PC-3 (cell line): ENCODE measurements around the gene MAGI1. TPM values are rescaled to one million over a fixed set of nuclear protein-coding genes. Genes with fewer than 3 reads are reported as not detected.

Experiments
- ATAC-seq: fragments of 200-7000 bp; cut with Tn5 transposase; 2 replicates; pipeline ENCODE4 v1.9.1; 2020; ENCODE audit warnings: mild to moderate bottlenecking, moderate library complexity
- BruUV-seq: library from RNA; stranded (reverse); fragments of 400-500 nt; replicated peaks from 2 replicates; lab custom pipeline; 2021; lab: Mats Ljungman, UMichigan
- CTCF ChIA-PET: fragments of 300-600 bp; sonication (Branson Sonifier 250); formaldehyde crosslinking; loops from one replicate; lab custom pipeline; 2022; ENCODE audit warnings: antibody characterized with exemption; lab: Charles Lee
- POLR2A ChIA-PET: fragments of 300-600 bp; sonication (Branson Sonifier 250); formaldehyde crosslinking; loops from one replicate; lab custom pipeline; 2022; ENCODE audit warnings: antibody characterized with exemption; ENCODE audit not compliant: unreplicated experiment; lab: Charles Lee
- DNase-seq: peaks from one replicate; pipeline ENCODE4 v3.0.0-alpha.2; 2015
- H2AFZ ChIP-seq: fragments of 300-600 bp; sonication (generic); 2 replicates; pipeline ENCODE4 v1.6.0; 2016; ENCODE audit warnings: antibody characterized with exemption, low read length
- H3F3A ChIP-seq: fragments of 300-600 bp; sonication (generic); one replicate; pipeline ENCODE4 v1.6.0; 2017; ENCODE audit warnings: antibody characterized with exemption, low read length, control low read depth, mild to moderate bottlenecking; ENCODE audit not compliant: unreplicated experiment
- H3K27ac ChIP-seq: fragments of 300-600 bp; sonication (generic); 2 replicates; pipeline ENCODE4 v1.5.1; 2016; ENCODE audit warnings: mild to moderate bottlenecking, low read length
- H3K27me3 ChIP-seq: fragments of 300-600 bp; sonication (generic); 2 replicates; pipeline ENCODE4 v1.6.1; 2016; ENCODE audit warnings: low read length, mixed read lengths
- H3K36me3 ChIP-seq: fragments of 300-600 bp; sonication (generic); 2 replicates; pipeline ENCODE4 v1.6.1; 2016; ENCODE audit warnings: low read depth, mixed run types, low read length, mixed read lengths
- H3K4me1 ChIP-seq: fragments of 300-600 bp; sonication (generic); 2 replicates; pipeline ENCODE4 v1.5.1; 2016; ENCODE audit warnings: low read length; ENCODE audit not compliant: insufficient read depth
- H3K4me2 ChIP-seq: fragments of 300-600 bp; sonication (generic); 2 replicates; pipeline ENCODE4 v1.6.0; 2016; ENCODE audit warnings: low read length
- H3K4me3 ChIP-seq: fragments of 300-600 bp; sonication (generic); 2 replicates; pipeline ENCODE4 v1.5.1; 2016; ENCODE audit warnings: mild to moderate bottlenecking, low read length, mixed read lengths
- H3K79me2 ChIP-seq: fragments of 300-600 bp; sonication (generic); 2 replicates; pipeline ENCODE4 v1.6.1; 2017; ENCODE audit warnings: low read length, mixed read lengths
- H3K9ac ChIP-seq: fragments of 300-600 bp; sonication (generic); 2 replicates; pipeline ENCODE4 v1.6.0; 2016; ENCODE audit warnings: mild to moderate bottlenecking, low read length
- H3K9me2 ChIP-seq: fragments of 300-600 bp; sonication (generic); replicated peaks from 2 replicates; pipeline ENCODE4 v1.6.1; 2016; ENCODE audit warnings: mixed run types, low read length, mixed read lengths
- H3K9me3 ChIP-seq: fragments of 300-600 bp; sonication (generic); 2 replicates; pipeline ENCODE4 v1.6.1; 2016; ENCODE audit warnings: low read length, mixed read lengths
- H4K20me1 ChIP-seq: fragments of 300-600 bp; sonication (generic); 2 replicates; pipeline ENCODE4 v1.6.1; 2016; ENCODE audit warnings: low read length, mixed read lengths
- EZH2 ChIP-seq: fragments of 300-600 bp; sonication (generic); IDR thresholded peaks from one replicate; pipeline ENCODE4 v1.6.1; 2017; ENCODE audit warnings: antibody characterized with exemption, mild to moderate bottlenecking, low read length; ENCODE audit not compliant: unreplicated experiment
- EZH2phosphoT487 ChIP-seq: fragments of 300-600 bp; sonication (generic); IDR thresholded peaks from 2 replicates; pipeline ENCODE4 v1.6.1; 2018; ENCODE audit warnings: mild to moderate bottlenecking, antibody characterized with exemption, low read length, borderline replicate concordance
- intact Hi-C: fragments of 100-400 bp; cut with micrococcal nuclease; formaldehyde crosslinking; loops from 2 replicates; pipeline ENCODE4 v1.9.0; 2023
- total RNA-seq: library from RNA; depleted of rRNA; stranded (reverse); fragments of >200 nt; gene quantifications from 2 replicates; pipeline ENCODE4 v1.2.3, GENCODE V29; 2014
- TF ChIP-seq, protein P1 (sequence below): fragments of 300-600 bp; sonication (generic); conservative IDR thresholded peaks from 2 replicates; pipeline ENCODE4 v1.5.1; 2017; ENCODE audit warnings: antibody characterized with exemption, low read depth, mild to moderate bottlenecking, low read length

MAGI1 gene
- total RNA-seq, 1 experiment from 2014 or later, result 8.9 TPM

DNA sequence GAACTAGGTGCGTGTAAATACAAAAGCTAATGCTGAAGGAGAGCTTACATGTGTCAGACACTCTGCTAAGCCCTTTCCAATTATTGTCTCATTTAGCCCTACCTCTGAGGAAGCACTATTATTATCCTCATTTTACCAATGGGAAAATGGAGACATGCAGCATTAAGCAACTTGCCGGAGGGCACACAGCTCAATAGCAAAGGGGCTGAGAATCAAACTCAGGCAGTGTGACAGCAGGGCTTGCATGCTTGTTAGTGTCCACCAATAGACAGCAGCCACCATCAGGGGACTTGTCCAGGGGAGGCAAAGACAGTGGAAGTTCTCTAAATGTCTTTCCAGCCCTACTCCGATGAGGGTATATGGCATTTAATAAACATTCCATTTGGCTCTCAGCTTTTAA, 548.6 kb downstream of the MAGI1 start:
- ChIA-PET CTCF (no interaction called here), POLR2A (no interaction called here)
- no peaks in the 10 kb centered on the region for H3K9me3 ChIP-seq
- TF ChIP-seq EZH2 (no peak), EZH2phosphoT487 (no peak)
- TF ChIP-seq, protein P1, sequence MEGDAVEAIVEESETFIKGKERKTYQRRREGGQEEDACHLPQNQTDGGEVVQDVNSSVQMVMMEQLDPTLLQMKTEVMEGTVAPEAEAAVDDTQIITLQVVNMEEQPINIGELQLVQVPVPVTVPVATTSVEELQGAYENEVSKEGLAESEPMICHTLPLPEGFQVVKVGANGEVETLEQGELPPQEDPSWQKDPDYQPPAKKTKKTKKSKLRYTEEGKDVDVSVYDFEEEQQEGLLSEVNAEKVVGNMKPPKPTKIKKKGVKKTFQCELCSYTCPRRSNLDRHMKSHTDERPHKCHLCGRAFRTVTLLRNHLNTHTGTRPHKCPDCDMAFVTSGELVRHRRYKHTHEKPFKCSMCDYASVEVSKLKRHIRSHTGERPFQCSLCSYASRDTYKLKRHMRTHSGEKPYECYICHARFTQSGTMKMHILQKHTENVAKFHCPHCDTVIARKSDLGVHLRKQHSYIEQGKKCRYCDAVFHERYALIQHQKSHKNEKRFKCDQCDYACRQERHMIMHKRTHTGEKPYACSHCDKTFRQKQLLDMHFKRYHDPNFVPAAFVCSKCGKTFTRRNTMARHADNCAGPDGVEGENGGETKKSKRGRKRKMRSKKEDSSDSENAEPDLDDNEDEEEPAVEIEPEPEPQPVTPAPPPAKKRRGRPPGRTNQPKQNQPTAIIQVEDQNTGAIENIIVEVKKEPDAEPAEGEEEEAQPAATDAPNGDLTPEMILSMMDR, result no peak
- H3K9ac ChIP-seq, result no peak overlapping the region
- H3K27ac ChIP-seq, result no peak overlapping the region
- no peak overlapping the region for H3K4me2 ChIP-seq
- no peaks in the 10 kb centered on the region for H3K79me2 ChIP-seq
- BruUV-seq, result no TSS peak
- peaks cover 7% of the 10 kb centered on the region for H3K4me1 ChIP-seq
- H3K9me2 ChIP-seq, result no peaks in the 10 kb centered on the region
- no peaks in the 10 kb centered on the region for H3K27me3 ChIP-seq
- ATAC-seq (no peak), DNase-seq (no peak)
- no peaks in the 10 kb centered on the region for H4K20me1 ChIP-seq
- H3K4me3 ChIP-seq, result no peak overlapping the region
- no peaks in the 10 kb centered on the region for H3K36me3 ChIP-seq
- intact Hi-C loops, result no loop called here
- H2AFZ ChIP-seq, result no peak overlapping the region
- no peaks in the 10 kb centered on the region for H3F3A ChIP-seq

DNA sequence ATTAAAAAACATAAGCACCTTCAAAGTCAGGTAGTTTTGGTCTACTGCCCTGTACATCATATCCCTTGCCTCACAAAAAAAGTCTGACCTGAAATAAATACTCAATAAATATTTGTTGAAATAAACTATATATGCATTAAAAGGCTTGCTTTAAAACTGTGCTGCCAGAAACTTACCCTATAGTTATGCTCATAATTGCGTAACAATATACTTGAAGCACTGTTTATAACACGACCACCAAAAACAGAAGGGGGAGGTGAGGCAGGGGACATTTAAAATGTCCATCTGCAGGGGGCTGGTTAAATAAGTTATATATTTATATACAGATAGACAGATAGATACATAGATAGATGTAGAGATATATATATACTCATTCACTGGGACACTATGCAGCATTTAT, 549.5 kb downstream of the MAGI1 start:
- CTCF ChIA-PET, result no interaction called here
- TF ChIP-seq EZH2, result no peak
- no peak for TF ChIP-seq EZH2phosphoT487
- TF ChIP-seq, protein P1, result no peak
- no peaks in the 10 kb centered on the region for H3K79me2 ChIP-seq
- DNase-seq (no peak), ATAC-seq (no peak)
- H2AFZ ChIP-seq, result no peak overlapping the region
- no peaks in the 10 kb centered on the region for H3K27me3 ChIP-seq
- intact Hi-C loops, result loop anchor here (10.0 kb wide), 1 partner anchor 86 kb away; no protein-coding TSS in a partner anchor
- H3K4me3 ChIP-seq, result no peak overlapping the region
- POLR2A ChIA-PET, result no interaction called here
- H3K9me3 ChIP-seq, result no peaks in the 10 kb centered on the region
- no peaks in the 10 kb centered on the region for H3K36me3 ChIP-seq
- BruUV-seq, result no TSS peak
- H4K20me1 ChIP-seq, result no peaks in the 10 kb centered on the region
- H3K9me2 ChIP-seq, result no peaks in the 10 kb centered on the region
- no peak overlapping the region for H3K4me2 ChIP-seq
- peaks cover 14% of the 10 kb centered on the region for H3K4me1 ChIP-seq
- no peaks in the 10 kb centered on the region for H3F3A ChIP-seq
- H3K9ac ChIP-seq, result no peak overlapping the region
- no peak overlapping the region for H3K27ac ChIP-seq

DNA sequence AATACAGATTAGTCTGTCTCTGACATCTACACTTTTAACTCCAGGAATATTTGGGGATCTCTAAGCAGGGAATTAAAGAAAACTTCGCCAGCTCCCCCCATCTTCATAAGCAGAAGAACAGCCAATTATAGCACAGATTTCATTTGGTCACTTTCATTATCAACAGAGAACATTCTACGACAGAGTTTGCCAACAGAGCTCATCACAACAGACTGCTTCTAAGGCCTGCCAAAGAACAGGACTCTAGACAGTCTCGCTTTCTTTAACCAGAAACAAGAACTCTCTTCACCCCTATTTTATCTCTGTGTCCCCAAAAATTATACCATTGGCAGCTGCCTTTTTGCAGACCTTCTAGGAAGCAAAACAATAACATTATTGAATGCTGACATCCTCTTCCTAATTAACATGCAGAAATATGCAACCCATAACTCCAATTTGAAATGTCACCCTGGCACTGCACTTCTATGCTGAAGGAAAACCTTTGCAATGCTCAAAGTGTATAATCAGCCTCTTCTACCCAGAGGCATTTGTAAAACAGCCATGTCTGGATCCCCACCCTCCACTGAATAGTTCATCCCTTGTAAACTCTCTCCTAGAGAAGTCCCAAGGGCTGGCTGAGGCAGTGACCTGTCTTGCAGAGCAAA, 552.8 kb downstream of the MAGI1 start:
- H3K4me2 ChIP-seq, result no peak overlapping the region
- no peaks in the 10 kb centered on the region for H3K9me3 ChIP-seq
- H3K27ac ChIP-seq, result no peak overlapping the region
- BruUV-seq, result no TSS peak
- H3F3A ChIP-seq, result no peaks in the 10 kb centered on the region
- ATAC-seq (no peak), DNase-seq (no peak)
- TF ChIP-seq EZH2phosphoT487 (no peak), EZH2 (no peak)
- TF ChIP-seq, protein P1, result no peak
- ChIA-PET CTCF (no interaction called here), POLR2A (no interaction called here)
- no peaks in the 10 kb centered on the region for H4K20me1 ChIP-seq
- H3K9me2 ChIP-seq, result no peaks in the 10 kb centered on the region
- no peak overlapping the region for H3K9ac ChIP-seq
- H2AFZ ChIP-seq, result no peak overlapping the region
- H3K27me3 ChIP-seq, result no peaks in the 10 kb centered on the region
- H3K79me2 ChIP-seq, result no peaks in the 10 kb centered on the region
- no peak overlapping the region for H3K4me3 ChIP-seq
- H3K36me3 ChIP-seq, result no peaks in the 10 kb centered on the region
- peaks cover 27% of the 10 kb centered on the region for H3K4me1 ChIP-seq
- intact Hi-C loops, result loop anchor here (10.0 kb wide), 1 partner anchor 89 kb away; no protein-coding TSS in a partner anchor
